ENCODE measurements around the gene ATP9A.
"Not testable (repeated sequence)": the region's sequence is repeated elsewhere in the genome, so short reads cannot be mapped to it uniquely, and the experiment has no call there.

Gene ATP9A

DNA sequence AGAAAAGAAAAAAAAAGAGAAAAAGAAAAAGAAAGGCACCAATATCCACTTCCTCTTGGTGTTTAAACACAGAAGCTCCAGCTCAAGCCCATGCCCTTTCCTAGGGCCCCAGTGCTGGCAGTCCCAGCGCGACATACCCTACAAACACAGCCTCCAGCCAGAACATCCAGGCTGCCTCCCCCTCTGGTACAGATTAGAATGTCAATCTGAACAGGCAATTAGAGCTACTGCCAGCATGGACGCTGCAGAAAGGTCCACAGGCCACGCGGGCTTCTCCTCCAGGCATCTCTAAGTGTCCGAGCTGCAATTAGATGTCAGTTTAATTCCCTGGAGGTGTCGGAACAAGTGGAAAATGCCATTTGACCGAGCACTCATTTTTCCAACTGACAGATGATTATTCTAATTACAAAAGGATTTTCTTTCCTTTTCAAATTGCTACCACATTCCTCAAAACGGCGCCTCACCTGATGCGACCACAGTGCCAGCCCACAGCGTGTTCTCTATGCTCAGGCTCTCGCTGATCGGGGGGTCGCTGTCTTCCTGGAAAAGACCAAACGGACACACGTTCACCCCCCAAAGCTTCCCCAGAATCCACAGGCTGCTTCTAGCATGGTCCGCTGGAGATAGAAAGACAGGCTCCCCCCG is 79.5 kb downstream of the ATP9A start:
- DNase-seq (ENCODE audit: low read depth) = no peak

DNA sequence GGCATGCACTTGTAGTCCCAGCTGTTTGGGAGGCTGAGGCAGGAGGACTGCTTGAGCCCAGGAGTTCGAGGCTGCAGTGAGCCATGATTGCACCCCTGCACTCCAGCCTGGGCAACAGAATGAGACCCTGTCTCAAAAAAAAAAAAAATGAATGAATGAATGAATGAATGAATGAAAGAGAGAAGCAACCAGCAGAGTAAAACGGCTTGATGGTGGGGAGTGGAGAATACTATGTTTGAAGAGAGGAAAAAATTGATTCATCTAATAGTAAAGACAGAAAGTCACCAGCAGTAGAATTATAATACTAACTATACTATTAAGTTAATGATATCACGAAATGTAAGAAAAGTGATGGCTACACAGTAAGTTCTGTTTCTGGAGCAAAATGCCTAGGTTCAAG is 80.6 kb downstream of the ATP9A start:
- DNase-seq (ENCODE audit: low read depth) = no peak

- DNase-seq (ENCODE audit: low read depth) = no peak
Measured at GRCh38 chr20:51687108-51687507, 81.1 kb downstream of the ATP9A start.

GRCh38 chr20:51685494-51685893 is 82.7 kb downstream of the ATP9A start:
- DNase-seq (ENCODE audit: low read depth) = not testable (repeated sequence)

GRCh38 chr20:51680067-51680749 is 88.0 kb downstream of the ATP9A start:
- DNase-seq (ENCODE audit: low read depth) = no peak

DNA sequence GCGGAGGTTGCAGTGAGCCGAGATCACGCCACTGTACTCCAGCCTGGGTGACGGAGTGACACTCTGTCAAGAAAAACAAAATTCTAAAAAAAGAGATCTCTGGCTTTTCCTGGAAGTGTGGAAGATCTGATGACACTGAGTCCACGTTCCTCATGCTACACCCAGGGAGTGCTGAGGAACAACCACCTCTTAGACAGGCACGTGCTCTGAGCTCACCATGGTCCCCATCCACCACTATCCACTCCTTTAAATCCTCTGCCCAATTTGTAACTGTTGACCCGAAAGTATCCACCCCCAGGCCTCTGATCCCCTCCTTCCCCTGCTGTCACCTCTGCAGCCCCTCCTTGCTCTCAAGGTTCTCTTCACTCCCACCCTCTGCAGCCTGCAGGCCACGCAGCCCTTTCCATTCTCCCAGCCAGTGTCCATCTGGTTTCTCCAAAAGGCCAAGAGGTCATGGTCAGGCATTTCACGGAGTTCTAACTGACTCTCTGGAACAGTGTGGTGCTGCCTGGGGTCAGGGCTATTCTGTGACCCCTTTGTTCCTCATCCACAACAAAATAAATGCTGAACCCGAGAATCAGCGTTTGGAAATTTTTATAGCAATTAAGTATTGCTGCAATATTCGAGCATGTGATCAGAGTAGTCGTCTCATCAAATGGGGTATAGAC is 88.8 kb downstream of the ATP9A start:
- DNase-seq (ENCODE audit: low read depth) = no peak

GRCh38 chr20:51678026-51678697 is 90.0 kb downstream of the ATP9A start:
- DNase-seq (ENCODE audit: low read depth) = no peak

DNA sequence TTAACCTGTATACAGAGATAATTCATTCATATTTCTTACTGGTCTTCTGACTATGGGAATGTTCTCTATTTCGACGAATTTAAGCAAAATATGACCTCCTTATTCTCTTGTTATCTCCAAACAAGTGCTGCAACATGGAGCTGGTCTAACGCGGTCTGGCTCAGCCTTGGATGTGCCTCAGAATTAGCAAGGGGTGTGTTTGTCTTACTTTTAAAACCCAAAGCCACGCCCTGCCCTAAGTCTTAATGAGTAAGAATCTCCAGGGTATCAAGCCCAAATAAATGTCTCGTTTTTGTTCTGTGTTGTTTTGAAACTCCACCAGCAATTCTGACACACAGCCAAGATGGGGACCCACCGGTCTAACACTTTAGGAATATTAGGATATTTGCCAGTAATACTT is 99.2 kb downstream of the ATP9A start:
- no peak for DNase-seq (ENCODE audit: low read depth)

DNA sequence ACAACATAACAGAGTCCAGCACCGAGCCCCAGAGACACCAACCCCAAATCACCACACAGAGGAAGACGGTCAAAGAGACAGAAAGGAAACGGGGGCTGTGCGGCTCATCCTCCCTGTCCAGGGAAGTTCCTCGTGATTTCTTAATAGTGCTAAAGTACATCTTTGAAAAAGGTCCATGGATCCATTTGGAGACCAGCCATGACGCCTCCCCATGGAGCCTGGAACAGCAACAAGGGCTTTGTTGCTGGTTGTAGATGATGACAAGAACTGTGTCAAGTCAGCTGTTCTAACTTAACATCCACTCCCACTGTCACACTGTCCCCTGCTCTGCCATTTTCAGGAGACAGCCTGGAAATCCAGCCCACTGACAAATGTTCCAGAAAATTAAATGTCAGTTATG is 99.7 kb downstream of the ATP9A start:
- DNase-seq (ENCODE audit: low read depth) = no peak

GRCh38 chr20:51667491-51667890 is 100.7 kb downstream of the ATP9A start:
- no peak for DNase-seq (ENCODE audit: low read depth)

- DNase-seq (ENCODE audit: low read depth) = no peak
Measured at GRCh38 chr20:51667002-51667408, 101.2 kb downstream of the ATP9A start.

DNA sequence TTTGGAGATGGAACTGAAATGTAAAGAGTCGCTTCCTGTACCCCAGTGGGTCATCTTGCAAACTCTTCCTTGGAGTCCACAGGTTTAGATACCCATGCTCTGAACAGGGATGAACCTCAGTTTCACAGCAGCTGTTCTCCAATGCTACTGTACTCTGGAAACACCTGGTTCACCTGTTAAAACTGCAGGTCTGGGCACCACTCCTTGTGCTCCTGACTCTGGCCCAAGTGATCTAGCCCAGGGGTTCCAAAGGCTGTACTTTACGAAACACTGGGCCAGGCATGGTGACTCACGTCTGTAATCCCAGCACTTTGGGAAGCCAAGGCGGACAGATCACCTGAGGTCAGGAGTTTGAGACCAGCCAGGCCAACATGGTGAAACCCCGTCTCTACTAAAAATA is 102.1 kb downstream of the ATP9A start:
- no peak for DNase-seq (ENCODE audit: low read depth)

GRCh38 chr20:51665543-51666118 is 102.6 kb downstream of the ATP9A start:
- no peak for DNase-seq (ENCODE audit: low read depth)

GRCh38 chr20:51661609-51662178 is 106.5 kb downstream of the ATP9A start:
- no peak for DNase-seq (ENCODE audit: low read depth)

- no peak for DNase-seq (ENCODE audit: low read depth)
Measured at GRCh38 chr20:51660672-51661608, 107.2 kb downstream of the ATP9A start.

- DNase-seq (ENCODE audit: low read depth) = no peak
Measured at GRCh38 chr20:51659491-51660050, 108.6 kb downstream of the ATP9A start.

DNA sequence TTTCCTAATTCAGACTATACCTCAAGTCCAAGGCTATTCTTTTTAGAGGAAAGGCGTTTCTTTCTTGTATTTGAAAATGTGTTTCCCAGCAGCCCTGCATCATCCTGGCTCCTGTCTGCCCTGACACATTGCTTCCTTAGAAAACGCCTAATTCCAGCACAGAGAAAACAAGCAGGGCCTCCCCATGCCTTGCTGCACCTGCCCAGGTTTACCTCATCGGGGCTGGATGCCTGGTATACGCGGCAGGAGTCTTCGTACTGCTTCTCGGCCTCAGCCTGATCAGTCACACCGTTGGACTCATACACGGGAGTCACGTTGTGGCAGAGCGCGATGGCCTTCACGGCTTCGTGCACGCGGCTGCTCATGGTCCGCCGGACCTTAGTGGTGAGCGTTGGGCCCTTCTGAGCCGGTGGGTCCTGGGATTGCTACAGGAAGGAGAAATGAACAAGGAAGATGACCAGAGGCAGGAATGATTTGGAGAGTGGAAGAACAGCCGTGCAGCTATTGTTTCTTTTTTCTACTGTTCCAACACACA is 111.4 kb downstream of the ATP9A start:
- no peak for DNase-seq (ENCODE audit: low read depth)

DNA sequence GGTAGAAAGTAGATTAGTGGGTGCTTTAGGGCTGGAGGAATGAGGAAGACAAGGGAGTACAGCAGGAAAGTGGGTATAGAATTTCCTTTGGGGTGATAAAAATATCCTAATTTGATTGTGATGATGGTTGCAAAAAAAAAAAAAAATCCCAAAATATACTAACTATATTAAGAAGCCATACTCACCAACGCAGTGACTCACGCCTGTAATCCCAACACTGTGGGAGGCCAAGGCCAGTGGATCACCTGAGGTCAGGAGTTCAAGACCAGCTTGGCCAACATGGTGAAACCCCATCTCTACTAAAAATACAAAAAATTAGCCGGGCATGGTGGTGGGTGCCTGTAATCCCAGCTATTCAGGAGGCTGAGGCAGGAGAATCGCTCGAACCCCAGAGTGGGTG is 112.1 kb downstream of the ATP9A start:
- not testable (repeated sequence) for DNase-seq (ENCODE audit: low read depth)

DNA sequence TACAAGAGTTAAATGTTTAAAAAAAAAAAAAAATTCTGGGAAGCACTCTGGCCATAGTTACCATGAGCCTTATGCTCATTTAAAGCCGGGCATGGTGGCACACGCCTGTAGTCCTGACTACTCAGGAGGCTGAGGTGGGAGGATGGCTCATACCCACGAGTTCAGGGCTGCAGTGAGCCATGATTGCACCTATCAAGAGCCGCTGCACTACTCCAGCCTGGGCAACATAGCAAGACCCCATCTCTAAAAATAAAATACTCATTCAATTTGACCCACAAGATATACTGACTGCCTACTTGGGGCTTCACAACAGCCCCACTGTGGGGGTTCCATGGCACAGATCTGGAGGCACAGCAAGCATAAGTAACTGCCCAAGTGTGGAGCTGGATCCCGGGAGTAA is 113.7 kb downstream of the ATP9A start:
- no peak for DNase-seq (ENCODE audit: low read depth)

DNA sequence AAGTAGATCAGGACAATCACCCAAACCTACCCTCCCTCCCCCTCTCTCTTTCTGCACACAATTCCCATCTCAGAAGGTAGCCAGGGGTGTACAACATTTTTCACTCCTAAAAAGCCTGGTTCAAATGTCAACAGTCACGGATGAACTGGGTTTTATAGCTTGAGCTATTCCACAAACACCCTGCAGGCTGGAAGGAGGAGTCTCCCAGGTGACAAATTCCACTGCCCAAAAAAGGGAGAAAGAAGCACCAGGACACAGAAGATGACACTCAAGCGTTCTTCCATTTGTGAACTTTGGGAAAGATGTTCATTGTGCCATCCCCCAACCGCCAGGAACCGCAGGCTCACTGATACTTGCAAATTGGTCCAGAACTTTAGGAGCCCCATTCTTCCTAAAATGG is 114.1 kb downstream of the ATP9A start:
- no peak for DNase-seq (ENCODE audit: low read depth)
